ENCODE data around the gene C2orf80.
"Not testable (repeated sequence)": the region's sequence is repeated elsewhere in the genome, so short reads cannot be mapped to it uniquely, and the experiment has no call there.

Gene C2orf80

DNA sequence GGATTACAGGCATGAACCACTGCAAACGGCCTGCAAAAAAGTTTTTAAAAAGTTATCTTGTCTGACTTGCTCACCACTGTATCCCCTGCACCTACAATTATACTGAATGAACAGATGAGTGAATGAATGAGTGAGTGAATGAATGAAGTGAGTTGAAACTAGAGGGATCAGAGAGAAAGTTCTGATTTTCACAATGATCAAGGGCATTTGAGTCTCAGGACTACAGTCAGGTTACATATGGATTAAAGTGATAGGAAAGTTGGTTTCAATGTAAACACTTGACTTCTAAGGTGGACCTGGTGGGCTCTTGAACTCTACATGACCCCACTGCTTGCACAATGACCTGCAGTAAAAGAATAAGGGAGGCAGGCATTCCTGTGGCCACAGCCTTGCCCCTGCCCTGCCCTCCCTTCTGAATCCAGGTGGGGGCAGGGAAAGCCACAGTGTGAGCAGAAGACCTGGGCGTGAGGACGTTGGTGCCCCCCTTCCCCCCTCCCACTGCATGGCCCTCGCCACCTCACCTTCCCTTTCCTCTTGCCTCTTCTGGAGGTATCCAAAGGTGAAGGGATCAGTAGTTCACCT is 10.7 kb downstream of the C2orf80 start:
- no peak for DNase-seq (ENCODE audit: low read depth)

DNA sequence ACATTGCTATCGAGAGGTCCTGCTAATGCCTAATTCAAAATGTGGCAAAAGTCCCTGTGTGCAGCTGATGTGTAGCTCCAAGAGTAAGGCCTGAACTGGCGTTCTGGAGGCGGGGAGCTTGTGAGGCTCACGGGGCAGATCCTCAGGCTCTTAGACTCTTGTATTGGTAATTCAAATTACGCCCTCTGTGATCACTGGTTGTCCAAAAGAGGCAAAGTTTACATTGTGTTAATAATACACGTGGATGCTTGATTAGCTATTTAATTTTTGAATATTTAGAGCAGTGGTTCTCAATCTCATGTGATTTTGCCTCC is 14.0 kb downstream of the C2orf80 start:
- DNase-seq (ENCODE audit: low read depth) = no peak

DNA sequence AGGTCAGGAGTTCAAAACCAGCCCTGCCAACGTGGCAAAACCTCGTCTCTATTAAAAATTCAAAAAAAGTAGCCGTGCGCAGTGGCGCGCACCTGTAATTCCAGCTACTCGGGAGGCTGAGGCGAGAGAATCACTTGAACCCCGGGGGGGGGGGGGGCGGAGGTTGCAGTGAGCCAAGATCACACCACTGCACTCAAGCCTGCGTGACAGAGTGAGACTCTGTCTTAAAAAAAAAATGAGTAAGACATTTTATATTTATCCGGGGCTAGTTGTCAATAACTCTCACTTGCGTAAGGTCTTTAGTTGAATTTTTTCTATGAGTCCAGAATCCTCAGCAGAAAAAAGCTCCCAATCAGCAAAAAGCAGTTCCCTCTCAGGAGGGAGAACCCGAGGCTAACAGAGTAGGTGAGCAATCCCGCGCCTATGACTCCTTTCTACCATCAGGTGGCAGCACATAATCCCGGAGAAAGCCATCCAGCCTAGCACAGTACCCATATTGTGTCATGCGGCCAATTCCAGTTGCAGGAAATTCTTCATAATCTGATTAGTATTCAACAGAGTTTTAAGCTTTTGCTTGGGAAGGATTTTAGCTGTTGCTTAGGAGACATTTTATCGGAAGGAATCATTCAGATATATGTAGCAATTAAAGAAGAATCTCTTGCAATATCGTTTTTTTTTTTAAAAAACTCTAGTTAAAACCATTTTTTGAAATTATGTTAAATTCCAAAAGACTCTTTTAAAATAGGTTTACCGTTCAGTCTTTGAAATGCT is 14.6 kb downstream of the C2orf80 start:
- DNase-seq (ENCODE audit: low read depth) = peak; percentile 36

DNA sequence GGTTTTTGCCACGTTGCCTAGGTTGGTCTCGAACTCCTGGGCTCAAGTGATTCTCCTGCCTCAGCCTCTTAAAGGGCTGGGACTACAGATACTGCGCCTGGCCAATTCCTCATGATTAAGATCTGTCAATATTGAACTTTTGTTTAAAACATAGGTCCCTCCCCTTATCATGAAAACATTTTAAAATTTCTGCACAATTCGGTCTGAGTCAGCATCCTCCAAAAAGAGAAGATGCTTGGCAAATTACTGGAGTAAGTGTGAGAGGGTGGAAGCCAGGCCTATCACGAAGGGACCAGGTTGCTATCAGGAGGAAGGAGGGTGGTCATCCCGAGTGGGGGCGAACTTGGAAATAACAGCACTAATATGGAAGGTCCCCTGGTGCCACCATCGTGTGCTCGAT is 15.7 kb downstream of the C2orf80 start:
- no peak for DNase-seq (ENCODE audit: low read depth)

DNA sequence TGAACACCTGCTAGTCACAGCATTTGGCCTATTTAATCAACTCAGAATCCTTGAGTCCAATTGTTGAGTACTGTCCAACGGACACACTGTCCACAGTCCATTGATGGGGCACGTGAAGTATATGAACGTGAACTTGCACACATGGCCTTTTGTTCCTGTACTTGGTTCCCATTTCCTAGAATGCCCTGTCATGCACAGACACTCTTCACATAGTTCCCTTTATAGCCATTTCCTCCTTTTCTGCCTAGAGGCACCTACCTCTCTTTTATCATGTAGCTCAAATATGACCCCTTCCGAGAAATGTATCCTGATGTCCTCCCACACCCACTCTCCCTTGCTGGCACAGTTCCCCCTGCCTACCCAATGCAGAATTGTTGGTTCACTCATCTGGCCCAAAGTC is 17.7 kb downstream of the C2orf80 start:
- no peak for DNase-seq (ENCODE audit: low read depth)

DNA sequence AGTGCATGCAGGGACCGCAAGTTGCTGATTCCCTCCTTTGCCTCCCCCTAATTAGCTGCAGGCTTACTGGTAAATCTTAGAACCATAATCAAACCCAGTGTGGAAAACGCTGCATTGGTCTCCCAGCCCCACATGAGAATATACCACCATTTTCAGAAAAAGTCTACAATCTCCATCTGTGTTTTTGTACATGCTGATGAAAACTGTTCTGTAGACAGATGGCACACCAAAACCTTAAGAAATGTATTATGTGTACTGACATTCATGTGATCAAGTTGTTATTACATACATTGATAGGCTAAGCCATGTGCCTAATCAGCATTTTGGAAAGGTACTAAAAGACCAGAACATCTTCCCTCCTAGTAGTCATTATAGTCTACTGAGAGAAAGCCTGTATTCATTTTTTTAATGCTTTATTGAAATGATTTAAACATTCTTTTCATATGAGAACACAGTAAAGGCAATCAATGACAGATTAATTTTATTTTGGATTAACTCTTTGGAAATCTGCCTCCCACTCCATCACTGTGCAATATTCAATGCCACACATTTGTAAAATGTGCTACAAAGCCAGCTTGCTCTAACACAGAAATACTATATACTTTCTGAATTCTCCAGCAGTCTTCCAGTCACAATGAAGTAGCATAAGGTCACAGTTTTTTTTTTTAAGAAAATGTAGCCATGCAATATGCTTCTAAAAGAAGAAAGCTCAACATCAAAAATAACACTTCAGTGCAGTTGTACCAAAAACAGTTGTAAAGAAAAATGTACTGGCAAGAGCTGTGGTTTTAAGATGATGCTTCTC is 24.7 kb downstream of the C2orf80 start:
- no peak for DNase-seq (ENCODE audit: low read depth)

DNA sequence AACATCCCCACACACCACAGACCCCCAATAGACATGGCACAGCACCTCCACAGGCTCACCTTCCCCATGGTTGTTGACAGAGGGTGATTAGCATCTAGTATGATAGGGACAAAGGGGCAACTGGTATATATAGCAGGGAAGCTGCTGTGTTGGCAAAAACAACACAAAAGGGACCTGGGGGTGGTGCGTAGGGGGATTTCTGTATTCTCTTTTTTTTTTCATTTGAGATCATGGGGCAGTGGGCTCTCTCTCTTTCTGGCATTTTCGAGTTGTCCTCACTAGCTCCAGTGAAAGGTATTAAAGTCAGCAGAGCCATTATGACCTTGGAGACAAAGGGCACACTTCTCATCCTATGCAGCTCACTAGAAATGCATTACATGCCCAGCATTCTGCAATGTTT is 26.3 kb downstream of the C2orf80 start, which contains the start of gene CRYGA:
Gene CRYGA, minus strand, starts transcription at position 101 of the 400 bp plus-strand sequence. Its CDS starts 33 bp downstream, at position 68.
- no peak for DNase-seq (ENCODE audit: low read depth)

DNA sequence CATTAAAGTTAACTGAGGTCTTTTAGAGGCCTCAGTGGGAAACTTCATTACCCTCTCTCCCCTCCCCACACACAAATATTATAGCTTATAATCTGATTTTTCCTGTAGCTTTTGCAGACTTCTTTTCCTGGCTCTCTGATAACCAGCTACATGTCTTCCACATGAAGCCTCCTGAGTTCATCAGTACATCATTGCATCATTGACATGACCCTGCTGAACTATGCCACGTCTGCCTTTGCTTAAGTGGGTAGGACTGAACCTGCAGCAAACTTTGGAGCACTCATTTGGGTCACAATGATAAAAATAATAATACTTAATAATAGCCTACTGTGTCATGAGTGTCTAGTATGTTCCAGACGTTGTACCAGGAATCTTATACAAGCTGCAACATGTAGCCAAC is 33.4 kb downstream of the C2orf80 start:
- DNase-seq (ENCODE audit: low read depth) = no peak

DNA sequence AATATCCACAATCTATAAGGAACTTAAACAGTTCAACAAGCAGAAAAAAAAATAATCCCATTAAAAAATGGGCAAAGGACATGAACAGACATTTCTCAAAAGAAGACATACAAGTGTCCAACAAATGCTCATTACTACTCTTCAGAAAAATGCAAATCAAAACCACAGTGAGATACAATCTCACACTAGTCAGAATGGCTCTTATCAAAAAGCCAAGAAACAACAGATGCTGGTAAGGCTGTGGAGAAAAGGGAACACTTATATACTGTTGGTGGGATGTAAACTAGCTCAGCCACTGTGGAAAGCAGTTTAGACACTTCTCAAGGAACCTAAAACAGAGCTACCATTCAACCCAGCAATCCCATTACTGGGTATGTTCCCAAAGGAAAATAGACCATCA is 36.7 kb downstream of the C2orf80 start:
- DNase-seq (ENCODE audit: low read depth) = no peak

DNA sequence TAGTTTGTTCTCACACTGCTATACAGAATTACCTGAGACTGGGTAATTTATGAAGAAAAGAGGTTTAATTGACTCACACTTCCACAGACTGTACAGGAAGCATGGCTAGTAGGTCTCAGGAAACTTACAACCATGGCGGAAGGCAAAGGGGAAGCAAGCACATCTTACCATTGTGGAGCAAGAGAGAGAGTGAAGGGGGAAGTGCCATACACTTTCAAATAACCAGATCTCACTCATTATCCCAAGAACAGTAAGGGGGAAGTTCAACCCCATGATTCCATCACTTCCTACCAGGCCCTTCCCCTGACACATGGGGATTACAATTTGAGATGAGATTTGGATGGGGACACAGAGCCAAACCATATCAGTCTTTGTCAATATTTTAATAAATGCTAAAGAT is 38.9 kb downstream of the C2orf80 start:
- DNase-seq (ENCODE audit: low read depth) = no peak

DNA sequence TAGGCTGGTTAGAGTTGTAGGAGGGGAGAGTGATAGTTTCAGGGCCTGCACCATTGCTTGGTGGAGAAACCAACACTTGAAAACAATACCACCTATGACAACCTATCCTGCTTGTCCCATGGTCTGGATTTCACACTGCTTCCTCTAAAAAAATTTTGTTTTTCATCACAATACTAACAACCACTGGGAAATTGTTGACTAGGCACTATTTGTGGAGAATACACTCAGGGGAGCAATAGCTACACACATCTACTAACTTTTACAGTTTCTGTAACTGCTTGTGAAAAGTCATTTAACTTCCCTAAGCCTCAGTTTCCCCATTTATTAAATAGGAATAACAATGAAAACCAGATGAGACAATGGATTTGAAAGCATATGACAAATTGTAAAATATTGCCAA is 39.7 kb downstream of the C2orf80 start:
- DNase-seq (ENCODE audit: low read depth) = no peak

DNA sequence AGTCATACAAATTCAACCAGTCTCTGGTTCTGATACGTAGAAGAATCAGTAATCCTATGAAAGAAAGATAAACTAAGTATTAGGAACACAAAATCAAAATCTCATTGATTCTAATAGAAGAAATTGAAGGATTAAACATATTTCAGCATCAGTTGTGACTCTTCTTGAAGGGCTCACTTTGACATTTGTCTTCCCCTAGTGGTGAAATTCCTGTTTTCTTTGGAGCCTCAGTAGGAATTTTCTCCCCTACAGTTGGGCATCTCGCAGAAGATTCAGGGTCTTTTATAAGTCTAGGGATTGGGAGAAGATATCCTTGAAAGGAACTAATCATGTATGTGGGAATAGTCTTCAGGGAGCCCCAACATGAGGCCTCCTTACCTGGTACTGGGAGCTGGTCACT is 41.0 kb downstream of the C2orf80 start:
- DNase-seq (ENCODE audit: low read depth) = no peak

DNA sequence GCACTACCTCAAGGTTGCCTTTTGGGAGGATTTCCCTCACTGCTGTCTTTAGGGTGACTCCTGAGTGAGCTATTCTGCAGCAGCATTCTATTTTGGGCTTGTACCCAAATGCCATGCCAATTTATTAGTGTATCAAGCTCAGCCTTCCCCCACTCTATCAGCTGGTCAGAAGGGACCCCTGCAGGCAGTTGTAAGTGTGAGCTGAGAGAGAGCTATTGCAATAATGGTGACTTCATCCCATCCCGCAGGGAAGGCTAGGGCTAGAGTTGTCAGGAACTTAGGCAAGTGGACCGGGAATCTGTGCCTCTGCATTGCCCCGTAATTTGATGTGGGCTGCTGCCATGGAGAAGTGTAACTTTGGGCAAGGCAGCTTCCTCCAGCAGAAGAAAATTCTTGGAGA is 42.1 kb downstream of the C2orf80 start:
- DNase-seq (ENCODE audit: low read depth) = no peak

DNA sequence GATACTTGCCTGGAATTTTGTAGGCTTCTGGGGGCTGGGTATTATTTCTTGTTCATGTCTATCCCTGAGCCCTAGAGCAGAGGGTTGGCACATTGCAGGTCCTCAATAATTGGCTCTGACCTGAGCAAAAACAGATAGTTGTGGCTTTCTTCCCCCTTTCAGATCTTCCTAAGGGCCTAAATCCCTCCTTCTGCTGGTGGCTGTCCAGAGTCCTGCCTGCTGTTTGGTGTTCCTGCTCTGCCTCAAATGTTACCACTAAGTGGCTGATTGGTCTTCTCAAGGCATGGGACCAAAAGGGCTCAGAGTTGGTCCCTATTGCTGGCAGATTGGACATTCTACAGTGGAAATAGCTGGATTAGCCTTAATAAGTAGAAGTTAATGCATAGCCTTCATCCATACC is 42.8 kb downstream of the C2orf80 start:
- no peak for DNase-seq (ENCODE audit: low read depth)

DNA sequence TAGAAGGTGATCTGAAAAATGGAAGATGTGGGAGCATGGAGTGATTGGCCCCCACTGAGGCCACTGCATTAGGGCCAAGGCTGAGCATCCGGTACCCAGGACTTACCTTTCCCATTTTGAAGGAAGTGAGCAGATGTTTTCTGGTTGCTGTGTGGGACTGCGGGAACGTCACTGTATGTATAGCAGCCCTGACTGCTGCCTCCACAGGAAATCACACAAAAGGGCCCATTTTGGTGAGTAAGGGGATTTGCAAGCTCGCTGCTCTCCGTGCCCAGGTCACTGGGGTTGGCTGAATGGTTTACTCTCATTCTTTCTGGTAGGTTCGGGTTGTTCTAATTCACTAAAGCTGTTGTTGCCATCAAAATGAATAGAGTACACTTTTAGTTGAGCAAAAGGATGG is 43.8 kb downstream of the C2orf80 start, which contains the start of gene CRYGB:
Gene CRYGB, minus strand, starts transcription at position 153 of the 400 bp plus-strand sequence. Its CDS starts 38 bp downstream, at position 115.
- DNase-seq (ENCODE audit: low read depth) = no peak

DNA sequence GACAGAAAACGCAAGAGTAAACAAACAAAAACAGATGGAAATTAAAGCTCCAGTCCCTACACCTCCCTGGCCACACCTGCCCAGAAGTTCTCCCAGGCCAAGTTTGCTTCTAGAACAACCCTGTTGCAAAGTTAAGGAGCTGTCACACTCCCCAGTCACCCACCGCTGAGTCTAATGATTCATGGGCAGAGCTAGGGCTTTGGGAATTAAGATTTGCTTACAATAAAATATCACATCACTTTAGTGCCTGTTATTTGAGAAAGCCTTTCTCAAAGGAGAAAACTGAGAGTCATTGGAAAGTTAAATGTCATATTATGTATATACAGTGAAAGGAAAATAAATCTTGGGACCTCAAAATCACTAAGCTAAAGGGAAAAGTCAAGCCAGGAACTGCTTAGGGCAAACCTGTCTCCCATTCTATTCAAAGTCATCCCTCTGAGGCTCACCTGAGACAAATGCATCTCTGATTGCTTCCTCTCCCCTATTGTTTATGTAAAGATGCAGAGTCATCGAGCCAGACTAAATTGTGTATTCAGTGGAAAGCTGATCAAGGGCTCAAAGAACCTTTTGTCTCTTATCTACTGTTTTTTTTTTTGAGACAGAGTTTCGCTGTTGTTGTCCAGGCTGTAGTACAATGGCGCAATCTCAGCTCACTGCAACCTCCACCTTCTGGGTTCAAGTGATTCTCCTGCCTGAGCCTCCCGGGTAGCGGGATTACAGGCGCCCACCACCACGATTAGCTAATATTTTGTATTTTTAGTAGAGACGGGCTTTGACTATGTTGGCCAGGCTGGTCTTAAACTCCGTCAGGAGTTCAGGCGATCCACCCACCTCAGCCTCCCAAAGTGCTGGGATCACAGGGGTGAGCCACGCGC is 46.7 kb downstream of the C2orf80 start:
- DNase-seq (ENCODE audit: low read depth) = no peak

DNA sequence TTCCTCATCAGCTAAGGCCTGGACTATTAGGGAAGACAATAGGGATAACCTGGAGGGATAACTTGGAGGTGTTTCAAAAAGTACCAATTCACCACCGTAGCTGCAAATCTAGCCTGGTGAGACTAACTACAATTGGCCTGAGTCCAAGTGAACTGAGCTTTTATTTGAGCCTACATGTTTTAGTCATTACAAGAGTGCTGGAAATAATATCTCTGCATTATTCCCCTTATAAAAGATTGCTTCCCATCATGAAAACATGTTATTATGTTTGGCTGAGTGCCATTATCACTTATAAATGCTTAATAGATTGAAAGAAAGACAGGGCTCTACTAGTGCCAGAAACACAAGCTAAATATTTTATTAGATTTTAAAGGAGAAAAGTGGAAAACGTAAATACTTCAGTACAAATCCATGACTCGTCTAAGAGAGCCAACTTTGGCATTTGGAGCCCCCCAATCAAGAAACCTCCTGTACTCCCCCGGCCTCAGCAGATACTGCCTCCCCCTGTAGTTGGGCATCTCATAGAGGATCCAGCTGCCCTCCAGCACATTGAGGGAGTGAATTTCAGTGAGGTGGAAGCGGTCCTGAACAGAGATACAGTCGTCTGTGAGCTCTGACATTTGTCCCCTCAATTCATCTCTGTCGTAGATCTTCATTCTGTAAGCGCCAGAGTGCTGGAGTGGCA is 47.4 kb downstream of the C2orf80 start:
- no peak for DNase-seq (ENCODE audit: low read depth)

DNA sequence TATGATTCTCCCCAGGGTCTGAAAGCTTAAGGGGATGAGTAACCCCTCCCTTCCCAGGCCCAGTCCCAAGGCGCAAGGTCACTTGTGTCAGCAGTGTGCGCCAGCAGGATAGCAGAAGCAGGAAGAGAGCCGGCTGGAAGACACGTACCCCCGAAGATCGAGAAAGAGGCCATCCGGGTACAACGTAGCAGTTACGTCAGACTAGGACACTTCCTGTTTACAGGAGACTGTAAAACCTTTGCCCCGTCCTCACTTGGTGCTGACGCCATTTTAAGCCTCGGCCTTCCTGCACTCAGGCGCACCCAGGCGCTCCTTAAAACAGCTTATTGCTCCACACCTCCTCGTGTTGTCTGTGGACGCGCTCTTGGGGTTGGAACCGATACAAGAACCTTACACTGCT is 50.4 kb downstream of the C2orf80 start:
- no peak for DNase-seq (ENCODE audit: low read depth)

DNA sequence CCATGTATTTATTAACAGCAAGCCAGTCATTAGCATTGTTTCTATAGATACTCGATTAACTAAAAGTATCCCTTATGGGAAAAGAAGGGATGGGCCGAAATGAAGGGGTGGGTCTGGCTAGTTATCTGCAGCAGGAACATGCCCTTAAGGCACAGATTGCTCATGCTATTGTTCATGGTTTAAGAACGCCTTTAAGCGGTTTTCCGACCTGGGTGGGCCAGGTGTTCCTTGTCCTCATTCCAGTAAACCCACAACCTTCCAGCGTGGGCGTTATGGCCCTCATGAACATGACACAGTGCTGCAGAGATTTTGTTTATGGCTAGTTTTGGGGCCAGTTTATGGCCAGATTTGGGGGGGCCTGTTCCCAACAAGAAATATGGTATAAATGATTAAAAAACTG is 51.5 kb downstream of the C2orf80 start:
- DNase-seq (ENCODE audit: low read depth) = not testable (repeated sequence)

DNA sequence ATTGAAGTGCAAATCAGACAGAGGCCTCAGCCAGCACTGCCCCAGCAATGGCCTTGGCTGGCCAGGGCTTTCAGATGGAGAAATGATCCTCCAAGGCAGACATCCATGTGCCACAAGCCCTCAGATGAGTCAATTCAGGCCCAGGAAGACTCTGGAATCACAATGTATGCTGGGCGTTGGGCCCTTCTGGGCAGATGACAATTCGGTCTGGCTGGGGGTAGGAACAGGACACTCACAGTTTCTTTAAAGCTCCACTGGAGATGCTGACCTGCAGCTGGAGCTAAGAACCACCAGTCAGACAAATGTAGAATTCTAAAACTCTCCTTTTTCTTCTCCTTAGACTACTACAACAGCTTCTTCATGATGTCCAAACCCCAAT is 53.1 kb downstream of the C2orf80 start:
- no peak for DNase-seq (ENCODE audit: low read depth)
